Adipose tissue (tissue), 3 donors: ENCODE data around the gene PLK3. TPM values are rescaled to one million over a fixed set of nuclear protein-coding genes. Genes with fewer than 3 reads are reported as not detected.
"Not testable (repeated sequence)": the region's sequence is repeated elsewhere in the genome, so short reads cannot be mapped to it uniquely, and the experiment has no call there.

Experiments used
- H3K27ac ChIP-seq: one replicate; pipeline ENCODE4 v1.5.1; 2013; ENCODE audit warnings: low read depth, low read length
- WGBS, 3 donors: extraction: QIAGEN DNeasy Blood & Tissue Kit; methylation state at CpG; one replicate each; pipeline ENCODE4 v1.1.7; 2013; 5-methylcytosine and 5-hydroxymethylcytosine counted together
- polyA plus RNA-seq, 3 donors: library from polyadenylated mRNA; stranded (reverse); fragments of 200-250 nt; gene quantifications; one replicate each; pipeline ENCODE4 v1.2.3, GENCODE V29; 2013
- donor health status: healthy with polysubstance abuse.
- donor health status: Bipolar disorder and iron deficiency.
- donor health status: healthy.

Gene PLK3
- 10 to 100 TPM in 2 of 3 donors, 1 to 10 TPM in 1; 6.7 to 50.9 (median 39.8) TPM for polyA plus RNA-seq

GRCh38 chr1:44799770-44800584, at the start of gene PLK3:
Gene PLK3, plus strand, starts transcription at chr1:44800377. Its CDS starts 87 bp downstream, at chr1:44800464.
- H3K27ac ChIP-seq: peak within 1 kb of the TSS; percentile 87
- WGBS, 3 donors: 0 to 1% (median 0%) methylated on average over 26 to 79 of the region's 79 CpGs

- H3K27ac ChIP-seq: no peak overlapping the region
- 92 to 100% (median 95%) methylated on average over 2 of the region's 2 CpGs for WGBS, 3 donors
Measured at GRCh38 chr1:44757420-44757819, 42.8 kb upstream of the PLK3 start.

- 91 to 96% (median 91%) methylated on average over 11 of the region's 11 CpGs for WGBS, 3 donors
- no peak overlapping the region for H3K27ac ChIP-seq
Measured at GRCh38 chr1:44759077-44759476, 41.1 kb upstream of the PLK3 start.

GRCh38 chr1:44760876-44761275, 39.3 kb upstream of the PLK3 start:
- 81 to 91% (median 86%) methylated on average over 3 of the region's 3 CpGs for WGBS, 3 donors
- H3K27ac ChIP-seq: no peak overlapping the region

- H3K27ac ChIP-seq: not testable (repeated sequence)
- WGBS, 3 donors: 93 to 95% (median 95%) methylated on average over 6 of the region's 6 CpGs
Measured at GRCh38 chr1:44766421-44766820, 33.8 kb upstream of the PLK3 start.

GRCh38 chr1:44775078-44775929, 24.9 kb upstream of the PLK3 start, which contains the start of gene RPS8:
Gene RPS8, plus strand, starts transcription at chr1:44775540. Its CDS starts 57 bp downstream, at chr1:44775597.
- H3K27ac ChIP-seq: peak within 1 kb of the TSS; percentile 76
- WGBS, 3 donors: 0% methylated on average over 65 of the region's 65 CpGs

GRCh38 chr1:44775930-44776729, 24.0 kb upstream of the PLK3 start:
- H3K27ac ChIP-seq: peak overlapping the region; percentile 40
- 4 to 8% (median 6%) methylated on average over 36 of the region's 36 CpGs for WGBS, 3 donors

GRCh38 chr1:44776730-44777068, 23.5 kb upstream of the PLK3 start:
- WGBS, 3 donors: 49 to 62% (median 53%) methylated on average over 12 of the region's 12 CpGs
- peak overlapping the region; percentile 40 for H3K27ac ChIP-seq

GRCh38 chr1:44777547-44777946, 22.6 kb upstream of the PLK3 start:
- WGBS, 3 donors: 79 to 83% (median 83%) methylated on average over 14 of the region's 14 CpGs
- H3K27ac ChIP-seq: no peak overlapping the region

- 63 to 73% (median 69%) methylated on average over 13 of the region's 13 CpGs for WGBS, 3 donors
- no peak overlapping the region for H3K27ac ChIP-seq
Measured at GRCh38 chr1:44777969-44778635, 22.1 kb upstream of the PLK3 start.

- WGBS, 3 donors: 89 to 96% (median 96%) methylated on average over 6 of the region's 6 CpGs
- H3K27ac ChIP-seq: no peak overlapping the region
Measured at GRCh38 chr1:44778705-44779576, 21.2 kb upstream of the PLK3 start.

GRCh38 chr1:44780583-44781121, 19.5 kb upstream of the PLK3 start:
- H3K27ac ChIP-seq: no peak overlapping the region
- WGBS, 3 donors: 91 to 95% (median 93%) methylated on average over 14 of the region's 14 CpGs

GRCh38 chr1:44783697-44784093, 16.5 kb upstream of the PLK3 start:
- no peak overlapping the region for H3K27ac ChIP-seq
- WGBS, 3 donors: 46 to 54% (median 52%) methylated on average over 8 of the region's 8 CpGs

- H3K27ac ChIP-seq: no peak overlapping the region
- WGBS, 3 donors: 5 to 12% (median 9%) methylated on average over 62 to 71 of the region's 71 CpGs
Measured at GRCh38 chr1:44784094-44785028, 15.8 kb upstream of the PLK3 start.

- no peak overlapping the region for H3K27ac ChIP-seq
- WGBS, 3 donors: 78 to 90% (median 86%) methylated on average over 5 to 6 of the region's 6 CpGs
Measured at GRCh38 chr1:44785029-44785380, 15.2 kb upstream of the PLK3 start.

- no peak overlapping the region for H3K27ac ChIP-seq
- WGBS, 3 donors: 32 to 35% (median 33%) methylated on average over 11 of the region's 11 CpGs
Measured at GRCh38 chr1:44785501-44786137, 14.6 kb upstream of the PLK3 start.
